GM12872 (cell line): Measurements from ENCODE around the gene POU2AF2.

Experiments
- CTCF ChIP-seq: IDR thresholded peaks from 3 replicates; pipeline ENCODE4 v1.5.1; 2011; ENCODE audit warnings: low read depth, mild to moderate bottlenecking, low read length, moderate library complexity; ENCODE audit not compliant: insufficient read depth

The POU2AF2 gene

GRCh38 chr11:111330234-111330893 is 84.8 kb downstream of the POU2AF2 start:
- TF ChIP-seq CTCF = no peak

- TF ChIP-seq CTCF = no peak
Observed at GRCh38 chr11:111331711-111332479, 86.4 kb downstream of the POU2AF2 start.

GRCh38 chr11:111334532-111335502 is 89.3 kb downstream of the POU2AF2 start:
- TF ChIP-seq CTCF = no peak

GRCh38 chr11:111335549-111335948 is 90.0 kb downstream of the POU2AF2 start:
- TF ChIP-seq CTCF = no peak
